Psoas muscle (tissue), 8 donors: ENCODE data around the gene RAB31. TPM values are rescaled to one million over a fixed set of nuclear protein-coding genes. Genes with fewer than 3 reads are reported as not detected.
A peak's percentile ranks its signal among the peaks of the same experiment; 100 is the strongest.
"Not testable (repeated sequence)": the region's sequence is repeated elsewhere in the genome, so short reads cannot be mapped to it uniquely, and the experiment has no call there.

Source experiments
- ATAC-seq, 4 donors: fragments of 200-7000 bp; cut with Tn5 transposase; one replicate each; pipeline ENCODE4 v1.9.1; 2020; ENCODE audit warnings: moderate library complexity in 3 of 4, mild to moderate bottlenecking in 2 of 4
- DNase-seq, 2 donors: peaks; one replicate each; pipeline ENCODE4 v3.0.0-alpha.2; 2020
- H3K27ac ChIP-seq: fragments of 200-600 bp; one replicate; pipeline ENCODE4 v1.8.0; 2022
- H3K27me3 ChIP-seq, 3 donors: fragments of 200-600 bp in 1 of 3; one replicate each; pipeline versions ENCODE4 v1.6.1 to v1.8.0; 2013 to 2022; ENCODE audit warnings: low read length in 2 of 3, mild to moderate bottlenecking in 2 of 3, moderate library complexity in 1 of 3; ENCODE audit not compliant: insufficient read depth in 3 of 3
- H3K36me3 ChIP-seq, 2 donors: fragments of 200-600 bp in 1 of 2; one replicate each; pipeline versions ENCODE4 v1.6.1 to v1.8.0; 2013 to 2022; ENCODE audit warnings: low read depth in 1 of 2, mild to moderate bottlenecking in 1 of 2, moderate library complexity in 1 of 2; ENCODE audit not compliant: insufficient read depth in 1 of 2
- H3K4me1 ChIP-seq: fragments of 200-600 bp; one replicate; pipeline ENCODE4 v1.8.0; 2022
- H3K4me3 ChIP-seq: fragments of 200-600 bp; one replicate; pipeline ENCODE4 v1.8.0; 2022; ENCODE audit warnings: mild to moderate bottlenecking
- H3K9me3 ChIP-seq: fragments of 200-600 bp; one replicate; pipeline ENCODE4 v1.8.0; 2022
- CTCF ChIP-seq: fragments of 200-600 bp; IDR thresholded peaks from one replicate; pipeline ENCODE4 v1.8.0; 2022; ENCODE audit warnings: antibody characterized with exemption
- WGBS, 3 donors: extraction: QIAGEN DNeasy Blood & Tissue Kit; methylation state at CpG; one replicate each; pipeline versions ENCODE4 v1.1.6 to v1.1.7; 2013; 5-methylcytosine and 5-hydroxymethylcytosine counted together
- intact Hi-C, 2 donors: fragments of 100-400 bp; cut with DNase I; formaldehyde crosslinking; loops; one replicate each; pipeline versions ENCODE4 v1.11.0 to v1.14.2; 2022
- polyA plus RNA-seq, 3 donors: library from polyadenylated mRNA; stranded (reverse); fragments of 200-250 nt; gene quantifications; one replicate each; pipeline ENCODE4 v1.2.3, GENCODE V29; 2013
- total RNA-seq, 4 donors: library from RNA; stranded (reverse); fragmentation: NEBNext Ultra II Directional in 2 of 4; extraction: Animal tissue kit (Norgen Biotek cat#: 25700) in 2 of 4; gene quantifications; one replicate each; pipeline versions ENCODE4 v1.2.1 to v1.2.4, GENCODE V29; 2021 to 2023
- donor health status: healthy with polysubstance abuse.
- donor health status: DM: no; HTN: no; CAD: no; lungs with moderate emphysema.
- donor health status: Bipolar disorder and iron deficiency.
- donor health status: healthy.
- donor health status: DM: yes; HTN: yes; CAD: no.
- donor health status: DM: no; HTN: no; CAD: no.
- donor health status: DM: no; HTN: no; CAD: no.
- donor health status: DM: yes; HTN: yes; CAD: no.

RAB31 gene
- total and polyA plus RNA-seq, 7 donors: 2.2 to 8.9 (median 5.3) TPM

GRCh38 chr18:9900699-9901098 is 192.6 kb downstream of the RAB31 start:
- ATAC-seq (no peak), DNase-seq (no peak)
- 84 to 95% (median 86%) methylated on average over 7 of the region's 7 CpGs for WGBS, 3 donors
- TF ChIP-seq CTCF: no peak
- H3K4me1 ChIP-seq: no peaks in the 10 kb centered on the region
- H3K4me3 ChIP-seq: no peak overlapping the region
- H3K36me3 ChIP-seq: no peaks in the 10 kb centered on the region
- H3K27me3 ChIP-seq: no peaks in the 10 kb centered on the region
- no peaks in the 10 kb centered on the region for H3K9me3 ChIP-seq
- no peak overlapping the region for H3K27ac ChIP-seq
- intact Hi-C loops: no loop called here

- no peaks in the 10 kb centered on the region for H3K27me3 ChIP-seq
- no peaks in the 10 kb centered on the region for H3K9me3 ChIP-seq
- intact Hi-C loops: no loop called here
- peak overlapping the region; percentile 27 for H3K27ac ChIP-seq
- no peak for TF ChIP-seq CTCF
- ATAC-seq: peak in 3 of 4 donors; percentile 50 to 69 (median 50)
- no peaks in the 10 kb centered on the region for H3K4me1 ChIP-seq
- no peak overlapping the region for H3K4me3 ChIP-seq
- WGBS, 3 donors: 36 to 65% (median 49%) methylated on average over 3 of the region's 3 CpGs
- no peak for DNase-seq
- no peaks in the 10 kb centered on the region for H3K36me3 ChIP-seq
Measured at GRCh38 chr18:9901377-9901776, 193.3 kb downstream of the RAB31 start.

- DNase-seq (peak; percentile 19 to 70), ATAC-seq (peak; percentile 56 to 82 (median 78))
- H3K4me3 ChIP-seq, H3K9me3 ChIP-seq, H3K36me3 ChIP-seq, H3K4me1 ChIP-seq, H3K27me3 ChIP-seq, intact Hi-C loops: not testable (repeated sequence)
- H3K27ac ChIP-seq: peak overlapping the region; percentile 2
- 37 to 70% (median 38%) methylated on average over 14 of the region's 14 CpGs for WGBS, 3 donors
Measured at GRCh38 chr18:9902264-9902663, 194.2 kb downstream of the RAB31 start.

- TF ChIP-seq CTCF: no peak
- Histone ChIP-seq H3K27ac (peak overlapping the region; percentile 2), H3K4me3 (no peak overlapping the region), H3K27me3 (no peaks in the 10 kb centered on the region), H3K4me1 (no peaks in the 10 kb centered on the region), H3K9me3 (no peaks in the 10 kb centered on the region), H3K36me3 (no peaks in the 10 kb centered on the region)
- WGBS, 3 donors: 34 to 72% (median 40%) methylated on average over 10 of the region's 10 CpGs
- ATAC-seq (no peak), DNase-seq (no peak)
- intact Hi-C loops: no loop called here
Measured at GRCh38 chr18:9902832-9903231, 194.7 kb downstream of the RAB31 start.

GRCh38 chr18:9905401-9905922 is 197.4 kb downstream of the RAB31 start:
- 74 to 84% (median 75%) methylated on average over 5 of the region's 5 CpGs for WGBS, 3 donors
- H3K27ac ChIP-seq: no peak overlapping the region
- no peak for TF ChIP-seq CTCF
- no peaks in the 10 kb centered on the region for H3K36me3 ChIP-seq
- H3K27me3 ChIP-seq: no peaks in the 10 kb centered on the region
- ATAC-seq (peak in 3 of 4 donors; percentile 46 to 67 (median 57)), DNase-seq (no peak)
- intact Hi-C loops: no loop called here
- no peaks in the 10 kb centered on the region for H3K9me3 ChIP-seq
- H3K4me3 ChIP-seq: no peak overlapping the region
- no peaks in the 10 kb centered on the region for H3K4me1 ChIP-seq
